Progenitor cell of endocrine pancreas (in vitro differentiated cells): ENCODE measurements around the gene PRDM8. TPM values are rescaled to one million over a fixed set of nuclear protein-coding genes. Genes with fewer than 3 reads are reported as not detected.

Experiments
- DNase-seq: peaks from one replicate; pipeline ENCODE4 v3.0.0; 2021; ENCODE audit warnings: low spot score; ENCODE audit not compliant: unreplicated experiment
- H3K27ac Mint-ChIP-seq: 2 replicates; pipeline ENCODE4 v1.8.0; 2021; ENCODE audit warnings: mild to moderate bottlenecking, moderate library complexity, mixed read lengths
- H3K27me3 Mint-ChIP-seq: 2 replicates; pipeline ENCODE4 v1.8.0; 2021; ENCODE audit warnings: mixed read lengths
- H3K36me3 Mint-ChIP-seq: 2 replicates; pipeline ENCODE4 v1.8.0; 2022; ENCODE audit warnings: mixed read lengths; ENCODE audit not compliant: insufficient read depth
- H3K4me1 Mint-ChIP-seq: 2 replicates; pipeline ENCODE4 v1.8.0; 2021; ENCODE audit warnings: low read depth, mixed read lengths
- H3K4me3 Mint-ChIP-seq: 2 replicates; pipeline ENCODE4 v1.8.0; 2021; ENCODE audit warnings: low read depth, mild to moderate bottlenecking, moderate library complexity, mixed read lengths
- H3K9me3 Mint-ChIP-seq: 2 replicates; pipeline ENCODE4 v1.8.0; 2021; ENCODE audit warnings: low read depth, mixed read lengths
- total RNA-seq: library from RNA; stranded (reverse); gene quantifications from 2 replicates; pipeline ENCODE4 v1.2.1, GENCODE V29; 2021
- TF ChIP-seq, protein P1 (sequence below): fragments of 200-600 bp; sonication (generic); IDR thresholded peaks from one replicate; pipeline ENCODE4 v1.5.0; 2021; ENCODE audit warnings: antibody characterized with exemption, mild to moderate bottlenecking; ENCODE audit not compliant: unreplicated experiment

PRDM8 gene
- total RNA-seq, 1 donor from 2014 or later, result 0.38 TPM

DNA sequence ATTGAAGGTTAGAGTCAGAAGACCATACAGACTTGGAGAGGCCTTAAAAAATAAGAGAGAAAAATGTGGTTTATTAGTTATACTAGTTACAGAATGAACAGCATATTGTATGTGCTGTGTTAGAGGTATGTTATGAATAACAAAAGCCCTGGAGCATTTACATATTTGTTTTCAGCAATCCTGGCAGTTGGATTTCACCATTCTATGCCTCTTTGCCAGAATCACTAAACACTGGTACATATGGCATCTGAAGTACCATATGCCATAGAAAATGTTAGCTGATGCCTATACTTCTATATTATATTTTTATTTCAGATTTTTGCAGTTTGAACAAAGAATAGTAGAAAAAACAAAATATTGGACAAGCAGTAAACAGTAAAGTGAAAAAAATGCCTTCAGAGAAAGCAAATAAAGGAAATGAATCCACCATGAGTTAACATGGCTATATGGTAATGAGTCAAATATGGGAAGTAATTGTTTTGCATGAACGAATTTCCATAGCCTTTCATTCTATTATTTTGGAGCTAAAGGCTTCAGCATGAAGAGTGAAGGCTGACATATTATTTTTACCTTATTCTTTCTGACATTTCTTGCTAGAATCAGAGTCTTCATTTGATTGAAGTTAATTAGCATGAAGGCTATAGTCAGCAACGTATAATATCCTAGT is 41.9 kb upstream of the PRDM8 start:
- no peaks in the 10 kb centered on the region for H3K4me1 Mint-ChIP-seq
- H3K27me3 Mint-ChIP-seq, result peaks cover 9% of the 10 kb centered on the region
- H3K27ac Mint-ChIP-seq, result no peak overlapping the region
- DNase-seq, result no peak
- H3K36me3 Mint-ChIP-seq, result no peaks in the 10 kb centered on the region
- TF ChIP-seq, protein P1, sequence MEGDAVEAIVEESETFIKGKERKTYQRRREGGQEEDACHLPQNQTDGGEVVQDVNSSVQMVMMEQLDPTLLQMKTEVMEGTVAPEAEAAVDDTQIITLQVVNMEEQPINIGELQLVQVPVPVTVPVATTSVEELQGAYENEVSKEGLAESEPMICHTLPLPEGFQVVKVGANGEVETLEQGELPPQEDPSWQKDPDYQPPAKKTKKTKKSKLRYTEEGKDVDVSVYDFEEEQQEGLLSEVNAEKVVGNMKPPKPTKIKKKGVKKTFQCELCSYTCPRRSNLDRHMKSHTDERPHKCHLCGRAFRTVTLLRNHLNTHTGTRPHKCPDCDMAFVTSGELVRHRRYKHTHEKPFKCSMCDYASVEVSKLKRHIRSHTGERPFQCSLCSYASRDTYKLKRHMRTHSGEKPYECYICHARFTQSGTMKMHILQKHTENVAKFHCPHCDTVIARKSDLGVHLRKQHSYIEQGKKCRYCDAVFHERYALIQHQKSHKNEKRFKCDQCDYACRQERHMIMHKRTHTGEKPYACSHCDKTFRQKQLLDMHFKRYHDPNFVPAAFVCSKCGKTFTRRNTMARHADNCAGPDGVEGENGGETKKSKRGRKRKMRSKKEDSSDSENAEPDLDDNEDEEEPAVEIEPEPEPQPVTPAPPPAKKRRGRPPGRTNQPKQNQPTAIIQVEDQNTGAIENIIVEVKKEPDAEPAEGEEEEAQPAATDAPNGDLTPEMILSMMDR, result no peak
- H3K4me3 Mint-ChIP-seq, result no peak overlapping the region
- peaks cover 3% of the 10 kb centered on the region for H3K9me3 Mint-ChIP-seq

DNA sequence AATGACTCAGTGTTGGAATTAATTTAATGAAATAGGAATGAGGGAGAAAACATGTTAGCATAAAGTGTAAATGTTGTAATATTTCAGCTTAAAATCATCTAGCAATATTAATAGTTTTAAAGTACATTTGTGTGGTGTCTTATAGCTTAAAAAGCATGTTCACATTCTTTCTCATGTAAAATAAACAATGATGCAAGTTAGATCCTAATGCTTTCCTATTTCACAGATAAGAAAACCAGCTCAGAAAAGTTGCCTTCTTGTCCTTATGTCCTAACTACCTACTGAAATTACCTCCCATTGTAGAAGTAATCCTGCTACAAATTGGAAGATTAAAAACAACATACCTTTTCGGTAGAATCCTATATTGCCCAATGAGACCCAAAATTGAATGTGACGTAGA is 40.9 kb upstream of the PRDM8 start:
- H3K36me3 Mint-ChIP-seq, result no peaks in the 10 kb centered on the region
- TF ChIP-seq, protein P1, result no peak
- H3K4me3 Mint-ChIP-seq, result no peak overlapping the region
- no peaks in the 10 kb centered on the region for H3K4me1 Mint-ChIP-seq
- no peak overlapping the region for H3K27ac Mint-ChIP-seq
- no peak for DNase-seq
- H3K27me3 Mint-ChIP-seq, result peaks cover 6% of the 10 kb centered on the region
- H3K9me3 Mint-ChIP-seq, result peaks cover 3% of the 10 kb centered on the region

DNA sequence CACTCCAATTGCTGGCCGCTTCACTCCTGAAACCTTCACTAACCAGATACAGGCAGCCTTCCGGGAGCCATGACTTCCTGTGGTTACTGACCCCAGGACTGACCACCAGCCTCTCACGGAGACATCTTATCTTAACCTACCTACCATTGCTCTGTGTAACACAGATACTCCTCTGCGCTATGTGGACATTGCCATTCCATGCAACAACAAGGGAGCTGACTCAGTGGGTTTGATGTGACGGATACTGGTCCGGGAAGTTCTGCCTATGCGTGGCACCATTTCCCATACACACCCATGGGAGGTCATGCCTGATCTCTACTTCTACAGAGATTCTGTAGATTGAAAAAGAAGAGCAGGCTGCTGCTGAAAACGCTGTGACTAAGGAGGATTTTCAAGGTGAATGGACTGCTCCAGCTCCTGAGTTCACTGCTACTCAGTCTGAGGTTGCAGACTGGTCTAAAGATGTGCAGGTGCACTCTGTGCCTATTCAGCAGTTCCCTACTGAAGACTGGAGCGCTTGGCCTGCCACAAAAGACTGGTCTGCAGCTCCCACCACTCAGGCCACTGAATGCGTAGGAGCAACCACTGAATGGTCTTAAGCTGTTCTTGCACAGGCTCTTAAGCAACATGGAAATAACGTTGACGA is 35.8 kb upstream of the PRDM8 start:
- Mint-ChIP-seq H3K4me1 (no peaks in the 10 kb centered on the region), H3K9me3 (peaks cover 3% of the 10 kb centered on the region), H3K27me3 (peaks cover 21% of the 10 kb centered on the region), H3K4me3 (no peak overlapping the region), H3K36me3 (no peaks in the 10 kb centered on the region), H3K27ac (no peak overlapping the region)
- TF ChIP-seq, protein P1, result no peak
- DNase-seq, result no peak

DNA sequence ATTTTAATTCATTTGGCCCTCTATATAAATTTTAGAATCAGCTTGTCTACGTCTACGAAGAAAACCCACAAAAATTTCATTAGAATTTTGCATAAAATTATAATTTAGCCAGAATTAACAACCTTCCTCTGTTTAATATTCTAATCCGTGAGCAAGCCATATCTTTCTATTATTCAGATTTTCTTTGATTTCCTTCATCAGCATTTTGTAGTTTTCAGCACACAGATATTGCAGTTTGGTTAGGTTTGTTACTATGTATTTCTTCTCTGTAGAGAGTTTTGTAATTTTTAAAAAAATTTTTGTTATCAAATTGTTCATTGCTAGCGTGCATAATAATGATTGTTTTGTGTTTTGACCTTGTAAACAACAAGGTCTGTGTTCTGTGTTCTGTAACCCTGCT is 34.9 kb upstream of the PRDM8 start:
- Mint-ChIP-seq H3K27me3 (peaks cover 23% of the 10 kb centered on the region), H3K27ac (no peak overlapping the region), H3K4me3 (no peak overlapping the region), H3K36me3 (no peaks in the 10 kb centered on the region), H3K9me3 (peaks cover 3% of the 10 kb centered on the region), H3K4me1 (no peaks in the 10 kb centered on the region)
- no peak for DNase-seq
- TF ChIP-seq, protein P1, result no peak

DNA sequence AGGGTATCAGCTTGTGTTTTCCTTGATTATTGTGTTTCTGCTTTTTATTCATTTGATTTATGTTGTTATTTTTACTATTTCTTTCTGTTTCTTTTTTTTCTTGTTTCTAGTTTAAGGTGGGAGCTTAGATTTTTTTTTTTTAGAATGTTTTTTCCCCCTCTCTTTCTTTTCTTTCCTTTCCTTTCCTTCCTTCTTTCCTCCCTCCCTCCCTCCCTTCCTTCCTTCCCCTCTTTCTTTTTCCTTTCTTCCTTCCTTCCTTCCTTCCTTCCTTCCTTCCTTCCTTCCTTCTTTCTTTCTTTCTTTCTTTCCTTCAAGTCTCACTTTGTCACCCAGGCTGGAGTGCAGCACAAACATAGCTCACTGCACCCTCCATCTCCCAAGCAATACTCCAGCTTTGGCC is 31.4 kb upstream of the PRDM8 start:
- TF ChIP-seq, protein P1, result no peak

More for the DNA sequence above, 31.4 kb upstream of the PRDM8 start:
- H3K27me3 Mint-ChIP-seq, result peaks cover 27% of the 10 kb centered on the region
- no peaks in the 10 kb centered on the region for H3K9me3 Mint-ChIP-seq
- no peak overlapping the region for H3K4me3 Mint-ChIP-seq
- H3K36me3 Mint-ChIP-seq, result no peaks in the 10 kb centered on the region
- no peaks in the 10 kb centered on the region for H3K4me1 Mint-ChIP-seq
- no peak for DNase-seq
- H3K27ac Mint-ChIP-seq, result no peak overlapping the region
